ENCODE results near the gene MAEA.

Gene MAEA

DNA sequence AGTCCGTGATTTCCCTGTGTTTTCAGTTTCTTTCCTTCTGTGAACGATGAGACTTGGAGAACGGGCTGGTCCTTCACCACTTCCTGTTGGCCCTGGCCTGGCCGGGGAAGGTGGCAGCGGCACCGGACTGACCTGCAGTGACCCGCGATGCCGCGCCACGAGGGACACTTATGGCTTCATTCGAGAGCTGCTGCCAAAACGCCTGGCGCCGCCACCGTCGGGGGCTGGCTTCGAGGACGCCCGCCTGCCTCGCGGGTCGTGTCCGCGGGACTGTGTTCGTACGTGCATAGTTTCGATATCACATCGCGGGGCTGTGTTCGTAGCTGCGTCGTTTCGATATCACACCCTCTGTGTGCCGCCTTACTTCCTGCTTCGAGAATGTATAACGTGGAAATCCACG lies 49.8 kb downstream of the MAEA start:
- POLR2A ChIA-PET = no interaction called here

DNA sequence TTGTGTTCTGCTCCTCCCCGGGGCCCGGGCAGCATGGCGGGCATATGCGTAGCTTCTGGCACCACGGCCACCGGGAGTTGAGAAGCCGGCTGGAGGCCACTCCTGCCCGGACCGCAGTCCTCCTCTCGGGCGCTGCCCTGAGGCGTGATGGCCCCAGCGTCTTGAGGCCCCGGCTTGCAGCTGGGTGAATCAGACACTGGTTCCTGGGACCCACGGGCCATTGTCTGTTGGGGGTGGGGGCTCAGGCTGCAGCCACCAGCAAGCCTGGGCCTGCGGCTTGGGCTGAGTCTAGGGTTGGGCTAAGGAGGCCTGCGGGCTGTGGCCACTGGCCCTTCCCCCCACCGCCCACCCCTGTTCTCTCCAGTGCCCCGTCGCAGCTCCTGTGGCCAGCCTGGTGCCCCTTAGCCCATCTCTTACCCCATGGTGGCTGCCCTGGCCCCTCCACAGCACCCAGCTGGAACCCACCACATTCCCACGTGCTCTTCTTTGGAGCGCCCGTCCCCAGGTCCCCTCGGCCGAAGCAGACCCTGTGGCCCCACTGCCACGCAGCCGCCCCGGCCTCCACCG lies 50.6 kb downstream of the MAEA start:
- no peak overlapping the region for H3K4me3 ChIP-seq (ENCODE audit: low read depth, low read length)
- DNase-seq (ENCODE audit: low read depth, low spot score) = no peak
- POLR2A ChIA-PET = no interaction called here
- TF ChIP-seq, protein P1, sequence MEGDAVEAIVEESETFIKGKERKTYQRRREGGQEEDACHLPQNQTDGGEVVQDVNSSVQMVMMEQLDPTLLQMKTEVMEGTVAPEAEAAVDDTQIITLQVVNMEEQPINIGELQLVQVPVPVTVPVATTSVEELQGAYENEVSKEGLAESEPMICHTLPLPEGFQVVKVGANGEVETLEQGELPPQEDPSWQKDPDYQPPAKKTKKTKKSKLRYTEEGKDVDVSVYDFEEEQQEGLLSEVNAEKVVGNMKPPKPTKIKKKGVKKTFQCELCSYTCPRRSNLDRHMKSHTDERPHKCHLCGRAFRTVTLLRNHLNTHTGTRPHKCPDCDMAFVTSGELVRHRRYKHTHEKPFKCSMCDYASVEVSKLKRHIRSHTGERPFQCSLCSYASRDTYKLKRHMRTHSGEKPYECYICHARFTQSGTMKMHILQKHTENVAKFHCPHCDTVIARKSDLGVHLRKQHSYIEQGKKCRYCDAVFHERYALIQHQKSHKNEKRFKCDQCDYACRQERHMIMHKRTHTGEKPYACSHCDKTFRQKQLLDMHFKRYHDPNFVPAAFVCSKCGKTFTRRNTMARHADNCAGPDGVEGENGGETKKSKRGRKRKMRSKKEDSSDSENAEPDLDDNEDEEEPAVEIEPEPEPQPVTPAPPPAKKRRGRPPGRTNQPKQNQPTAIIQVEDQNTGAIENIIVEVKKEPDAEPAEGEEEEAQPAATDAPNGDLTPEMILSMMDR (IDR thresholded peaks at IDR 0.05; ENCODE audit: insufficient read depth, low read length, missing control alignments) = no peak
- CTCF ChIA-PET = interaction anchor here (0.8 to 1.0 kb wide), 2 partner anchors 10 to 209 kb away, joined by 3 read pairs; no protein-coding TSS in a partner anchor

More for the DNA sequence above, 49.8 kb downstream of the MAEA start:
- H3K4me3 ChIP-seq (ENCODE audit: low read depth, low read length) = no peak overlapping the region
- CTCF ChIA-PET = interaction anchor here (0.8 to 1.0 kb wide), 2 partner anchors 11 to 209 kb away, joined by 3 read pairs; no protein-coding TSS in a partner anchor
- TF ChIP-seq, protein P1 (IDR thresholded peaks at IDR 0.05; ENCODE audit: insufficient read depth, low read length, missing control alignments) = no peak
- DNase-seq (ENCODE audit: low read depth, low spot score) = no peak

DNA sequence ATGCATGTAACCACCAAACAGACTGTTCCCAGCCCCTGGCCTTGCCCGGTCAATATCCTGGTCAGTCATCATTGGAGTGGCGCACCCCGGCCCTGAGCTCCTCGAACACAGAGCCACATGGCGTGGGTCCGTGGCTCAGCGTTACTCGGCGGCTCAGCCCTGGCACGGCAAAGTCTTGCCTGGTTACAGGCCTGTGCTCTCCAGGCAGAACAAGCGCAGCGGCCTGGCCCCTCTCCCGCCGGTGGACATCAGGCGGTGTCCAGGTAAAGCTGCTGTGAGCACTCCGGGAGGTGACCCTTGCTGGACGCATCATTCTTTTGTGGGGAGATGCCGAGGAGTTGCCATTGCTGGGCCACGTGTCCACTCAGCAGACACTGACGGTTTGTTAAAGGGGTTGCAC lies 51.2 kb downstream of the MAEA start:
- no peak overlapping the region for H3K4me3 ChIP-seq (ENCODE audit: low read depth, low read length)
- TF ChIP-seq, protein P1 (IDR thresholded peaks at IDR 0.05; ENCODE audit: insufficient read depth, low read length, missing control alignments) = no peak
- CTCF ChIA-PET = interaction anchor here (1.0 to 1.1 kb wide), 2 partner anchors 15 to 73 kb away, joined by 3 read pairs; no protein-coding TSS in a partner anchor
- POLR2A ChIA-PET = no interaction called here
- DNase-seq (ENCODE audit: low read depth, low spot score) = no peak

DNA sequence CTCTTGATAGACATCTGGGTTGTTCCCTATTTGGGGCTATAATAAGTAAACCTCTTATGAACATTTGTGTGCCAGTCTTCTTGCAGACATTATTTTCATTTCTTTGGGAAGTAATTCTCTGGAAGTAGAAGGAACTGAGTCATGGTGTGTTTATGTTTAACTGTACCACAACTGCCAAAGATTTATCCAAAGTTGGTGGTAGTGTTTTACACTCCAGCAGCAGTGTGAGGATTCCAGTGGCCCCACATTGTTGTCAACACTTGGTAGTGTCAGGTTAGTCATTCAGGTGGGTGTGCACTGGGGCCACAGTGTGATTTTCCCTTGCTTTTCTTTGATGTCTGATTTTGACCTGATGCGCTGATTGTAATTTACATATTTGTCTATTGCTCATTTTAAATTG lies 52.3 kb downstream of the MAEA start:
- POLR2A ChIA-PET = no interaction called here
- no peak overlapping the region for H3K4me3 ChIP-seq (ENCODE audit: low read depth, low read length)
- CTCF ChIA-PET = interaction anchor here (1.0 kb wide), 1 partner anchor 14 kb away, joined by 3 read pairs; no protein-coding TSS in a partner anchor

DNA sequence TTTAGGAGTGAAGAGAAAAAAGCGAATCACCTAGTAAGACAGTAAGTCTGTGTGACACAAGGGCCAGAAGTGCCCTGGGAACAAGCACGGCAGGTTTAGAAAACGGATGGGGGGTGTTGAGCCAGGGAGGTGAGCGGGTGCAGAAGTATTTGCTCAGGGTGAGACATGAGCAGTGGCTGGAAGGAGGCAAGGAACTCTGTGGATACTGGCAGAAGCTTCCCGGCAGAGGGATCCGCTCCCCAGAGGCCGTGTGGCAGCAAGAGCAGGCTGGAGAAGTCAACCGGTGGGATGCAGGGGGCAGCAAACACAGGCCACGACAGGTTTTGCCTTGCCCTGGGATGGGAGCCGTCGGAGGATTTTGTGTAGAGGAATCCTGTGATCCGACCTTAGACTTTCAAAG lies 55.0 kb downstream of the MAEA start:
- TF ChIP-seq, protein P1 (IDR thresholded peaks at IDR 0.05; ENCODE audit: insufficient read depth, low read length, missing control alignments) = no peak
- POLR2A ChIA-PET = no interaction called here
- CTCF ChIA-PET = interaction anchor here (1.2 to 1.5 kb wide), 2 partner anchors 93 to 300 kb away, joined by 3 to 4 read pairs; no protein-coding TSS in a partner anchor
- DNase-seq (ENCODE audit: low read depth, low spot score) = no peak
- H3K4me3 ChIP-seq (ENCODE audit: low read depth, low read length) = no peak overlapping the region

More for the DNA sequence above, 52.3 kb downstream of the MAEA start:
- no peak for DNase-seq (ENCODE audit: low read depth, low spot score)
- TF ChIP-seq, protein P1 (IDR thresholded peaks at IDR 0.05; ENCODE audit: insufficient read depth, low read length, missing control alignments) = no peak

DNA sequence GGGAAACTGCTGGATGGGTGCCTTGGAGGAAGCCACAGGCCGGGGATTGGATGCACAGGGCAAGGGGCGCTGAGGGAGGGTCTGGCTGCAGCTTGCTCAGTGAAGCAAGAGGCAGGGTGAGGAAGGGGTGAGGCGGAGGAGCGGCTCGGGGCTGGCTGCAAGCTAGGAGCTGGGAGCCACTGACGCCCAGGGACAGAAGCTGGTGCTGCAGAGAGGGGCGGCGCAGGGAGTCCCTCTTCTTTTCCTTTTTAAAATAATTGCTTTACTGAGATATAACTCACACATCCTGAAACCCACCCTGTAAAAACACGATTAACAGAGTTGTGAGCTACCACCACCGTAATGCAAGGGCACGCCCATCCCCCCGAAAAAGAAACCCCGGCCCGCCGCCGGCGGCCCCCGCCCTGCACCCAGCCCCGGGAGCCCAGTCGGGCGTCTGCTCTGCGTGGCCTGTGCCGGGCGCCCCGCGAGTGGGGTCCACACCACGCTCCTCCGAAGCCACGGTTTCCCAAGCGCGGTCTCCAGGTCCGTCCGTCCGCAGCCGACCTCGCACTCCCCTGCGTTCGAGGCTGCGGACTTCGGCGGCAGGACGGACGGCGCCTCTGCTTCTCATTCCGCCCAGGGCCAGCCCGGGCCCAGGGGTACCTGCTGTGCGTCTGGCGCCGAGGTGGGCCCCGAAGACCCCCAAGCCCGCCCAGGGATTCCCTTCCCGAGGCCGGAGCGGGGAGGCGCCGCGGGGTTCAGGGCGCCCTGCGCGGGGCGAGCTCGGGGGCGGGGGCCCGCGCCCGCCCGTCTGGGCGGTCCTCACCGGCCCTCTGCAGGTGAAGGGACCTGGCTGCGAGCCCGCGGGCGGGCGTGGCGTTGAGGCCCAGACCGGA lies 56.5 kb downstream of the MAEA start:
- TF ChIP-seq, protein P1 (IDR thresholded peaks at IDR 0.05; ENCODE audit: insufficient read depth, low read length, missing control alignments) = peak; percentile 41
- POLR2A ChIA-PET = interaction anchor here (0.6 to 2.8 kb wide), 6 partner anchors 14 to 375 kb away, joined by 3 to 16 read pairs (median 4); partner anchors contain the start of genes CTBP1, TACC3 and TMEM129
- CTCF ChIA-PET = interaction anchor here (1.0 to 5.1 kb wide), 11 partner anchors 12 to 298 kb away, joined by 3 to 55 read pairs (median 3); no protein-coding TSS in a partner anchor
- H3K4me3 ChIP-seq (ENCODE audit: low read depth, low read length) = peak overlapping the region; percentile 76
- DNase-seq (ENCODE audit: low read depth, low spot score) = no peak

Measured in AG04449 (cell line).